Mesodermal cell (in vitro differentiated cells): ENCODE data around the gene ACP3.

Source experiments
- H3K27ac ChIP-seq: 2 replicates; pipeline ENCODE4 v1.7.0; 2013; ENCODE audit warnings: mild to moderate bottlenecking, low read depth, low read length, moderate library complexity; ENCODE audit not compliant: severe bottlenecking
- H3K36me3 ChIP-seq: 2 replicates; pipeline ENCODE4 v1.7.1; 2013; ENCODE audit warnings: mild to moderate bottlenecking, low read length, moderate library complexity; ENCODE audit not compliant: control insufficient read depth, insufficient read depth
- H3K4me1 ChIP-seq: one replicate; pipeline ENCODE4 v1.7.1; 2013; ENCODE audit warnings: mild to moderate bottlenecking, low read length; ENCODE audit not compliant: insufficient read depth, control insufficient read depth, poor library complexity, severe bottlenecking
- H3K4me3 ChIP-seq: 2 replicates; pipeline ENCODE4 v1.7.0; 2013; ENCODE audit warnings: low read length, control low read depth, mild to moderate bottlenecking; ENCODE audit not compliant: insufficient read depth, poor library complexity, severe bottlenecking; ENCODE audit errors: extremely low read depth
- H3K9me3 ChIP-seq: 2 replicates; pipeline ENCODE4 v1.7.1; 2013; ENCODE audit warnings: mild to moderate bottlenecking, low read length, moderate library complexity; ENCODE audit not compliant: control insufficient read depth
- WGBS, 2 experiments: methylation state at CpG; one replicate each; pipeline ENCODE4 v1.1.5; 2013; ENCODE audit warnings: missing lambda C conversion rate in 2 of 2; ENCODE audit not compliant: insufficient coverage in 2 of 2; 5-methylcytosine and 5-hydroxymethylcytosine counted together

ACP3 gene

GRCh38 chr3:132406587-132406986, 89.4 kb downstream of the ACP3 start:
- Histone ChIP-seq H3K9me3 (no peaks in the 10 kb centered on the region), H3K4me1 (peaks cover 5% of the 10 kb centered on the region), H3K4me3 (no peak overlapping the region), H3K36me3 (no peaks in the 10 kb centered on the region), H3K27ac (no peak overlapping the region)
- no CpG with 5 or more reads among the region's 2 CpGs for WGBS, 2 experiments

GRCh38 chr3:132407025-132407424, 89.8 kb downstream of the ACP3 start:
- no peaks in the 10 kb centered on the region for H3K9me3 ChIP-seq
- no peaks in the 10 kb centered on the region for H3K36me3 ChIP-seq
- peaks cover 5% of the 10 kb centered on the region for H3K4me1 ChIP-seq
- H3K27ac ChIP-seq = no peak overlapping the region
- WGBS, 2 experiments = 94 to 95% methylated on average over 2 of the region's 2 CpGs
- H3K4me3 ChIP-seq = no peak overlapping the region
